ENCODE data around the gene TLR5. TPM values are rescaled to one million over a fixed set of nuclear protein-coding genes. Genes with fewer than 3 reads are reported as not detected.
A peak's percentile ranks its signal among the peaks of the same experiment; 100 is the strongest.

TLR5 gene
- polyA plus RNA-seq, 1 donor = 5.9 TPM

GRCh38 chr1:223150443-223150842 is 7.4 kb upstream of the TLR5 start:
- DNase-seq = no peak

DNA sequence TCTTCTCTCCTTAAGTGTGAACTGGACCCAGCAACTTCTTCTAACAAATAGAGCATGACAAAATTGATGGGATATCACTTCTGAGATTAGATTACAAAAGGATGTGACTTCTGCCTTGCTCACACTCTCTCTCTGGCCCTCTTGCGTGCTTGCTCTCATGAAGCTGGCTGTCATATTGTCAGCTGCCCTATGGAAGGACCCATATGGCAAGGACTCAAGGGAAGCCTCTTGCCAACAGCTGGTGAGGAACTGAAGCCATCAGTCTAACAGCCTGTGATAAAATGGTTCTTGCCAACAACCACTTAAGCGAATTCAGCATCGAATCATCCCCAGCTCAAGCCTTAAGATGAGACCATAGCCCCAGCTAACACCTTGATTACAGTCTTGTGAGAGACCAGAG is 4.8 kb upstream of the TLR5 start:
- DNase-seq = no peak

DNA sequence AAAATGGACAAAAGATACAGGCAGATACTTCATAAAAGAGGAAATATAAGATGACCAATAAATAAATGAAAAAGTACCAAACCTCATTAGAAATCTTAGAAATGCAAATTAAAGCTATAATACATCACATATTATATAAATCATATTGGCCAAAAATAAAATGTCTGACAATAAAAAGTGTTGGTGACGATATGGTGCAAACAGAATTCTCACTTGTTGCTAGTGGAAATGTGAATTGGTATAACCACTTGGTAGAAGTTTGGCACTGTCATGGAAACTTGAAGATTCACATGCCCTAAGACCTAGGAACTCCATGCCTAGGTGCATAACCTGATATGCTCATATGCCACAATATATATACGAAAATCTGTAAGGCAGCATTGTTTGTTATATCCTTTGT is 4.4 kb upstream of the TLR5 start:
- no peak for DNase-seq

DNA sequence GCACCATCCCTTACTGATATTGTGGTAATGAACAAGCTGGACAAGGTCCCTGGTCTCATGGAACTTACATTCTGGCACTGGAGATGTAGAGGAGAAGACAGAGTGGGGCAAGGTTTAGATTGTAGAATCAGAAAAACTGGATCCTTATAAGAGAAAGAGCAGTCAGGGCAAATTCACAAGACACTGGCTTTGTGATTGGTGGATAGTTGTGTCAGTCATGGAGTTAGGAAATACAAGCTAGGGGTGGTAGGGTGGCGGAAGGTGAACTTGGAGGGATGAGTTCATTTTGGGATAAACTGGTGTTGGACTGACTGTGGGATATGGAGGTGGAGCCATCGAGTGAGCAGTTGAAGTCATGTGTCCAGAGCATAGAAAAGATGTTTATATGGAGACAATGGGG is 3.7 kb upstream of the TLR5 start:
- DNase-seq = no peak

- no peak for DNase-seq
Observed at GRCh38 chr1:223144914-223145313, 1.9 kb upstream of the TLR5 start.

- DNase-seq = no peak
Observed at GRCh38 chr1:223144431-223144830, 1.4 kb upstream of the TLR5 start.

DNA sequence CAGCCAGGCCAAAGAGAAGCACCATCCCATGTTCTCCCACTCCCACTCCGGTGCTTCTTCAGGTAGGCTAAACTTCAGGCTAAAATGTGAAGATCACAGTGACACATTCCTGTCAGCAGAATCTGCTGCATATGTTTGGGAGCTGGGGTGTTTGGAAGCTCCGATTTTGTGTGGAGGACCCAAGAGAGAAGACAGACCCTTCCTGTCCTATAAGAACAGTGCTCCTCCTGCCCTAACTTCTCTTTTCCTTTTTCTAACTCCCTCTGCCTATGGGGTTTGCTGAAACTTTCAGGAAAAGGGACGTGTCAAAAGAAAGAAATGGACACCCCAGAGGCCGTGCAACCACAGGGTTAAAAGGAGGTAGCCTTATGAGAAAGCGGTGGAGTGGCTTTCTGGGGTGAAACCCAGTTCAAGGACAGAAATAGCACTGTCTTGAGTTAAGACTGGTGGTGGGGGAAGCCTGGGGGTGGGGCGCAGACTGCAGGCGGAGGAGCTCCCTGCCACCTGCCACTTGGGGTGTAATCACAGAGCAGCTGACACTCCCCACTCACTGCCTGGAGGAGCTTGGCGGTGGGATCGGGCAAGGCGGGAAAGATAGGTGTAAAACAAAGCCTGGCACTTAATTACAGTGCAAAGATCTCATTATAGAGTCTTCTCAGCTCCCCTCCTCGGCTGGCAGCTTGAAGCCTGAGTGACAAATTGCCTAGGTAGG is 645 bp upstream of the TLR5 start:
- DNase-seq = peak; percentile 32

GRCh38 chr1:223142269-223142668 is 779 bp downstream of the TLR5 start:
- DNase-seq = no peak

DNA sequence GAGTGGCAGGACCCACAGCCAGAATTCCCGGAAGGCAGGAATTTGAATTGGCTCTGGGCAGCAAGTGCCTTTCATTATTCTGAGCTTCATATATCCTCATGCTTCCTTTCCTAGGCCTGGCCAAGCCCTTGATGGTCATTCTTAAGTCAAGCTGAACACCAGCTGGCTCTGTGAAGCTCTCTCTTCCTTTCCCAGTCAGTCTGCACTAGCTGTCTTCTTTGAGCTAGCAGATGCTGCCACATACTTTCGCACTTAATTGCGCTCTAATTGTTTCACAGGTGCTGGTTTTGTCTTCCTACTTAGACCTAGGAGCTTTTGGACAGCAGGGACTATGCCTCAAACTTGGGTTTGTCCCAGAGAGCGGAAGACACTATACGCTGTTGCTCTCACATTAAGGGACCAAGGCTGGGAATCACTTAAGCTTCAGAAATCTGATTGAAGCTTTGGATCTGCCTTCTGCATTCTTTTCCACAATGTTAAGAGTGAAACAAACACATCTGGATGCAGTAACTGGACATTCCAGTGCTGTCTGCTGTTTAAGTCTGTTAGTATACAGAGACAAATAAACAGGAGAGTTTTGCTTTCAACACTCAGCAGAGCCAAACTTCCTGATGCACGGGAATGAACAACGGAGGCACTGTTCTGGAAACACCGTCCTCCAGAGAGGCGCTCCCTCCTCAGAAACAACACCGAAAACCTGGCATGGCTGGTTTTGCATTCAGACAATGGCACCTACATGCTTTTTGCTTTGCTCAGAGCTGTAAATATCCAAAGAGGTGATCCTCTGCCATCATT is 2.2 kb downstream of the TLR5 start:
- DNase-seq = no peak

DNA sequence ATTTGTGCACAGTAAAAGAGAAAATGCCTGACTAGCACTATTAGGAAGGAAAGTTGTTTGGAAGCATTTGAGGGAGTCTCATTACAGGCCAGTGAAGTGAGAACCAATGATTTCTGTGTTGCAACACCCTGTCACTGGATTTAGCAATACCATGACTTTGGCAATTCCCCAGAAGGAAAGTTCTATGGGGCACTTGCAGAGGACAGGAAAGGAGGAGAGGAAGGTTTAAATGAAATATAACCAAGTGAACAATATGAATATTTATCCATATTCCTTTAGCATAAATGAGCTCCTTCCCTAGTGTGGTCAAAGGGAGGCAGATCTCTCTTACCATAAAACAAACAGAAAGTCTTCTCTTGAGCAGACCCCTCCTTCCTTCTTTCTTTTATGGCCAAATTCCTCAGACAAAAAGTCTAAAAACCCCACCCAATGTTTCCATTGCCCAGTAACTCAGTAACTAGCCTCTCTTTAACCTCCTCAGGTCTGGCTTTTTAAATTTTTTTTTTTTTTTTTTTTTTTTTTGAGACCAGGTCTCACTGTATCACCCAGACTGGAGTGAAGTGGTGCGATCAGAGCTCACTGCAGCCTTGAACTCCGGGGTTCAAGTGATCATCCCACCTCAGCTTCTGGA is 5.5 kb downstream of the TLR5 start:
- DNase-seq = no peak

- no peak for DNase-seq
Observed at GRCh38 chr1:223136086-223136485, 7.0 kb downstream of the TLR5 start.

DNA sequence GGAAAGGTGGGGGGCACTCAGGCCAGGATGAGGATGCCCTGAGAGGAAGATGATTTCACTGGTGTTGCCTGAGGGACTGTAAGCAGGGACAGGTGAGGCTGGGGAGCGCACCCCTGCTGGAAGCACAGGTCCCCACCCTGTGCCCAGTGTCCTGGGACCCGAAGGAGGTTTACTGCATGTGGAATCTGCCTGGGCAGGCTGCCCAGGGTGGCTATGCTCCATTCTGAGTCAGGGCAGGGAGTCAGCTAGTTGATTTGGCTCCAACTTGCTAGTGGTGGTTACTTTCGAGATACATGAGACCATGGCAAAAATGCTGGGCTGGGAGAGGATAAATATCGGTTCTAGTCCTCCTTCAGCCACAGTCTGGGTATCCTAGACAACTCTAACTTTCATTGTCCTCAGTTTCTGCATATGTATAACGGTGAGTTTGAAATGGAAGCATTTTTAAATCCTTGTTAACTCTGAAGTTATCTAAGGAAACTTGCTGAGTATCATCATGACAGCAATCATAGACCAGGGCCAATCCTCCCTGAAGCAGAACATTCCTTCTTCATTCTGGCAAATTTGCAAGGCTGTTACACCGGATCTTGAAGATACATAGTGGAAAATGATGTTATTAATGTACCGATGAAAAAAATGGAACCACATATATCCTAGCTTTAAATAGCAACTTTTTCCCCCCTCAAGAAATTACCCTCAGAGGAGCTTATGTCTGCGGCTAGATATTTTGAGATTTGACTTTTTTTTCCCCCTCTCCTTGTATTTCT is 7.7 kb downstream of the TLR5 start:
- no peak for DNase-seq

DNA sequence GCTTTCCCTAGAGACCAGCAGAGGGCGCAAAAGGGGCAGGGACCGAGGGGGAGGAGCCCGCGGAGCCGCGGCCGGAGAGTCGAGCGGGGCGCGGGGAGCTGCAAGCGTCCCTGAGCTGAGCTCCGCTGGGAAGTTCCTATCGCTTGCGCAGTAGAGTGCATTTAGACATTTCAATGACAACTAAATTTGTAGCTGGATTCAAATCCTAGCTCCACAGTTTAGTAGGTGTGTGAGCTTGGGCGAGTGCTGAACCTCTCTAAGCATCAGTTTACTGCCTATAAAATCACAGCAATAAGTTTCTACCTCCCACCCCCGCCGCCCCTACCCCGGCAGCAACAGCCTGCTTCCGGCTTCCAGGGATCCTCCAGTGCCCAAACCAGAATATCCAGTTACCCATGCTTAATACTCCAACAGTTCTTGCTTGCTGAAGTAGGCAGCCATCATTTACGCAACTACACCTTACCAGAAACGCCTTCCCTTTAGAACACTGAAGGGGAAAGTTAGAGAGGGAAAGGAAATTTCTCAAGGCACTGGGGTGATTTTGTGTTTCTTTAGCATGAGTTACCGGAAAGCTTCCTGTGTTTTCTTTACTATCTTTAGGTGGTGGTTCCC is 9.1 kb downstream of the TLR5 start:
- DNase-seq = peak; percentile 88

DNA sequence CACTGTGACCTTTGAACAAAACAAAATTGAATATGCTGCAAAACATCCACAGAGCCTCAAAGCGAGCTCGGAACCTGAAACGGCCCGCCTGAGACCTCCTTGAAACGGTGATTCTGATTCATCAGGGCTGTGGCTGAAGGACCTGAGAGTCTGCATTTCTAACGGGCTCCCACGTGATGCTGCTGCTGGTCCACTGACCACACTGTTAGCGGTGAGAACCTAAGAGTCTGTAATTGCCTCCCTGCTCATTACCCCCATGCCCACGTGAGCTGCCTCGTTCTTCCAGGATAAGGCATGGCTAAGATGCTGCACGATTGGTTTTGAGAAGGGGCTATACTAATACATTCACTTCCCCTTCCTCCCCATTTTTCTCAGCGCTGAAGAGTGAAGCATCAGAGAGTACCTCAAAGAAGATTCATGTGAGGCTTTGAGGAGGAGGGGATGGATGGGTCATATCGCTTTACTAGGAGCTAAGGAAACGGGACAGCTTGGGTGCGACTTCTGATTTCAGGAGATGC is 9.7 kb downstream of the TLR5 start:
- DNase-seq = no peak

- no peak for DNase-seq
Observed at GRCh38 chr1:223129229-223129901, 13.7 kb downstream of the TLR5 start.

GRCh38 chr1:223126741-223127140 is 16.3 kb downstream of the TLR5 start:
- no peak for DNase-seq

DNA sequence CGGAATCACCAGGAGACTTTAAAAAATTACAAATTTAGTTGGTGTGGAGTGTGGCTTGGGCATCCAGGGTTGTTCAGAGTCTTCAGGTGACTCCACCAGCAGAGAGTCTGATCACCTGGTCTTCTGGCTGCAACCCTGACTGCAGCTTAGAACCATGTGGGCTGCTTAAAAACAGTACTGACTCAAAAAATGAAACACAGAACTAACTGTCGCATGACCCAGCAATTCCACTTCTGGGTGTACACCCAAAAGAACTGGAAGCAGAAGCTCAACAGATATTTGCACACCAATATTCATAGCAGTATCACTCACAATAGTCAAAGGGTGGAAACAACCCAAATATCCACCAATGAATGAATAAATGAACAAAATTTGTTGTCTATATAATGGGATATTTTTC is 17.3 kb downstream of the TLR5 start:
- DNase-seq = no peak

- DNase-seq = no peak
Observed at GRCh38 chr1:223123011-223123610, 19.9 kb downstream of the TLR5 start.

DNA sequence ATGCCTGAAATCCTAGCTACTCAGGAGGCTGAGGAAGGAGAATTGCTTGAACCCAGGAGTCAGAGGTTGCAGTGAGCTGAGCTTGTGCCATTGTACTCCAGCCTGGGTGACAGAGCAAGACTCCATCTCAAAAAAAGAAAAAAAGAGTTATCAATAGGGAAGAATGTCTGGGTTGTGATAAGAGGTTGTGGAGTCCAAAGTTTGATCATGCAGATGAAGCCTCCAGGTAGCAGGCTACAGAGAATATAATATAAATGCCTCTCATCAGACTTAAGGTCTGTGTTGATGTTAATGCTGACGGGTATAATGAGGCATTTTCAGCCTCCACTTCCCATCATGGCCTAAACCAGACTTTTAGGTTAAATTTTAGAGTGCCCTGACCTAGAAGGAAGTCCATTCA is 24.6 kb downstream of the TLR5 start:
- DNase-seq = no peak

DNA sequence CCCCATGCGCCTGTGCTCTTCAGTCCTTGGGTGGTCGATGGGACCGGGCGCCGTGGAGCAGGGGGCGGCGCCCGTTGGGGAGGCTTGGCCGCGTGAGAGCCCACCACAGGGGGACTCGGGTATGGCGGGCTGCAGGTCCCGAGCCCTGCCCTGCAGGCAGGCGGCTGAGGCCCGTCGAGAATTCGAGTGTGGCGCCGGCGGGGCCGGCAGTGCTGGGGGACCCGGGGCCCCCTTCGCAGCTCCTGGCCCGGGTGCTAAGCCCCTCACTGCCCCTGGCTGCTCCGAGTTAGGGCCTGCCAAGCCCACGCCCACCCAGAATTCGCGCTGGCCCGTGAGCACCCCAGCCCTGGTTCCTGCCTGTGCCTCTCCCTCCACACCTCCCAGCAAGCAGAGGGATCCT is 26.1 kb downstream of the TLR5 start:
- DNase-seq = no peak

DNA sequence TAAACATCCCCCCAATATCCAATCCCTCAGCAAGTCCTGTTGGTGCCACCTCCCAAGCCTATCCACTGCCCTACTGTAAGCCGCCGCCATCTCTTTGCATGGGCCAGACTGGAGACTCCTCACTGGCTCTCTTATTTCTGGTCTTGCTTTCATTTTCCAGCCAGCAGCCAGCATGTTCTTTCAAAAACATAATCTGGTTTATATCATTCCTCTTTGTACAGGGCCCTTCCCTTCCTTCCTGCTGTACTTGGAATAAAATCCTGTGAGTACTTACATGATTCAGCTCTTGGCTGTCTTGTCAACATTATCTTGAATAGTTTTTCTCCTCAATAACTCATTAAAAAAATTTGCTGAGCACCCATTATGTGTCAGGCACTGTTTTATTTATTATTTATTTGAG is 28.2 kb downstream of the TLR5 start:
- no peak for DNase-seq

Measured in left kidney (tissue), 2 donors.